ENCODE measurements around the gene SCN7A. TPM values are rescaled to one million over a fixed set of nuclear protein-coding genes. Genes with fewer than 3 reads are reported as not detected.

SCN7A gene
- total RNA-seq, 1 donor from 2014 or later = 0.11 TPM

- Mint-ChIP-seq H3K27ac (ENCODE audit: unreplicated experiment) (no peak overlapping the region), H3K9me3 (ENCODE audit: unreplicated experiment) (no peaks in the 10 kb centered on the region), H3K36me3 (ENCODE audit: unreplicated experiment) (no peaks in the 10 kb centered on the region), H3K4me3 (ENCODE audit: unreplicated experiment) (no peak overlapping the region), H3K27me3 (ENCODE audit: unreplicated experiment) (no peaks in the 10 kb centered on the region), H3K4me1 (ENCODE audit: unreplicated experiment) (no peaks in the 10 kb centered on the region)
- no peak for DNase-seq (ENCODE audit: extremely low spot score, unreplicated experiment)
- no peak for TF ChIP-seq CTCF (IDR thresholded peaks at IDR 0.05)
These were observed 39.9 kb downstream of the SCN7A start for GRCh38 chr2:166454006-166454595.

- no peak for TF ChIP-seq CTCF (IDR thresholded peaks at IDR 0.05)
- Mint-ChIP-seq H3K9me3 (ENCODE audit: unreplicated experiment) (no peaks in the 10 kb centered on the region), H3K36me3 (ENCODE audit: unreplicated experiment) (no peaks in the 10 kb centered on the region), H3K27ac (ENCODE audit: unreplicated experiment) (no peak overlapping the region), H3K4me1 (ENCODE audit: unreplicated experiment) (no peaks in the 10 kb centered on the region), H3K4me3 (ENCODE audit: unreplicated experiment) (no peak overlapping the region), H3K27me3 (ENCODE audit: unreplicated experiment) (no peaks in the 10 kb centered on the region)
- DNase-seq (ENCODE audit: extremely low spot score, unreplicated experiment) = no peak
These were observed 42.6 kb downstream of the SCN7A start for GRCh38 chr2:166451468-166451867.

GRCh38 chr2:166449439-166449838 lies 44.6 kb downstream of the SCN7A start:
- Mint-ChIP-seq H3K36me3 (ENCODE audit: unreplicated experiment) (no peaks in the 10 kb centered on the region), H3K27me3 (ENCODE audit: unreplicated experiment) (peaks cover 5% of the 10 kb centered on the region), H3K27ac (ENCODE audit: unreplicated experiment) (no peak overlapping the region), H3K4me1 (ENCODE audit: unreplicated experiment) (no peaks in the 10 kb centered on the region), H3K4me3 (ENCODE audit: unreplicated experiment) (no peak overlapping the region), H3K9me3 (ENCODE audit: unreplicated experiment) (no peaks in the 10 kb centered on the region)
- no peak for DNase-seq (ENCODE audit: extremely low spot score, unreplicated experiment)
- TF ChIP-seq CTCF (IDR thresholded peaks at IDR 0.05) = no peak

- no peaks in the 10 kb centered on the region for H3K9me3 Mint-ChIP-seq (ENCODE audit: unreplicated experiment)
- no peak overlapping the region for H3K27ac Mint-ChIP-seq (ENCODE audit: unreplicated experiment)
- H3K4me3 Mint-ChIP-seq (ENCODE audit: unreplicated experiment) = no peak overlapping the region
- DNase-seq (ENCODE audit: extremely low spot score, unreplicated experiment) = no peak
- no peaks in the 10 kb centered on the region for H3K36me3 Mint-ChIP-seq (ENCODE audit: unreplicated experiment)
- no peak for TF ChIP-seq CTCF (IDR thresholded peaks at IDR 0.05)
- H3K27me3 Mint-ChIP-seq (ENCODE audit: unreplicated experiment) = peaks cover 8% of the 10 kb centered on the region
- no peaks in the 10 kb centered on the region for H3K4me1 Mint-ChIP-seq (ENCODE audit: unreplicated experiment)
These were observed 45.9 kb downstream of the SCN7A start for GRCh38 chr2:166448106-166448505.

- DNase-seq (ENCODE audit: extremely low spot score, unreplicated experiment) = no peak
- Mint-ChIP-seq H3K4me1 (ENCODE audit: unreplicated experiment) (no peaks in the 10 kb centered on the region), H3K27me3 (ENCODE audit: unreplicated experiment) (peaks cover 8% of the 10 kb centered on the region), H3K9me3 (ENCODE audit: unreplicated experiment) (no peaks in the 10 kb centered on the region), H3K36me3 (ENCODE audit: unreplicated experiment) (no peaks in the 10 kb centered on the region), H3K27ac (ENCODE audit: unreplicated experiment) (no peak overlapping the region), H3K4me3 (ENCODE audit: unreplicated experiment) (no peak overlapping the region)
- no peak for TF ChIP-seq CTCF (IDR thresholded peaks at IDR 0.05)
These were observed 49.7 kb downstream of the SCN7A start for GRCh38 chr2:166444306-166444705.
